IMR-90 (cell line): ENCODE results near the gene GGCT. TPM values are rescaled to one million over a fixed set of nuclear protein-coding genes. Genes with fewer than 3 reads are reported as not detected.

ENCODE experiments used
- ATAC-seq: fragments of 200-7000 bp; cut with Tn5 transposase; 2 replicates; pipeline ENCODE4 v1.9.1; 2020; ENCODE audit warnings: low read depth, mild to moderate bottlenecking, moderate library complexity
- BruUV-seq: library from RNA; stranded (reverse); fragments of 400-500 nt; replicated peaks from 2 replicates; lab custom pipeline; 2021; lab: Mats Ljungman, UMichigan
- CTCF ChIA-PET: fragments of 300-600 bp; formaldehyde crosslinking; extraction: SDS; loops from one replicate; lab custom pipeline; 2021; ENCODE audit warnings: antibody characterized with exemption; lab: Yijun Ruan, JAX
- POLR2A ChIA-PET: fragments of 300-600 bp; sonication (Branson Sonifier 250); formaldehyde crosslinking; loops from one replicate; lab custom pipeline; 2022; ENCODE audit warnings: antibody characterized with exemption; ENCODE audit not compliant: unreplicated experiment; lab: Charles Lee
- DNase-seq: peaks from one replicate; pipeline ENCODE4 v3.0.0; 2013
- H2AFZ ChIP-seq: replicated peaks from 2 replicates; pipeline ENCODE3; 2013; ENCODE audit warnings: low read length, mild to moderate bottlenecking; ENCODE audit not compliant: poor library complexity
- H2AK5ac ChIP-seq: 2 replicates; pipeline ENCODE4 v1.6.1; 2013; ENCODE audit warnings: low read depth, low read length, inconsistent platforms
- H2AK9ac ChIP-seq: replicated peaks from 2 replicates; pipeline ENCODE3; 2013; ENCODE audit warnings: mild to moderate bottlenecking, low read depth, low read length, moderate library complexity; ENCODE audit not compliant: poor library complexity
- H2BK120ac ChIP-seq: 2 replicates; pipeline ENCODE4 v1.6.1; 2013; ENCODE audit warnings: low read depth, low read length, inconsistent platforms
- H2BK15ac ChIP-seq: 3 replicates; pipeline ENCODE4 v1.6.1; 2013; ENCODE audit warnings: low read depth, low read length, inconsistent platforms
- H2BK20ac ChIP-seq: 2 replicates; pipeline ENCODE4 v1.6.1; 2013; ENCODE audit warnings: low read depth, mild to moderate bottlenecking, inconsistent platforms, low read length, moderate library complexity
- H2BK5ac ChIP-seq: 2 replicates; pipeline ENCODE4 v1.6.1; 2013; ENCODE audit warnings: mild to moderate bottlenecking, low read depth, low read length, inconsistent platforms; ENCODE audit not compliant: poor library complexity, severe bottlenecking
- H3K14ac ChIP-seq: replicated peaks from 2 replicates; pipeline ENCODE4 v1.6.1; 2013; ENCODE audit warnings: low read depth, low read length, inconsistent platforms
- H3K18ac ChIP-seq: 2 replicates; pipeline ENCODE4 v1.6.1; 2013; ENCODE audit warnings: low read depth, low read length, control low read depth
- H3K23ac ChIP-seq: 2 replicates; pipeline ENCODE4 v1.6.1; 2013; ENCODE audit warnings: low read depth, low read length, inconsistent platforms
- H3K27ac ChIP-seq: 2 replicates; pipeline ENCODE4 v1.5.1; 2013; ENCODE audit warnings: mild to moderate bottlenecking, control low read depth, low read length; ENCODE audit not compliant: insufficient read depth
- H3K27me3 ChIP-seq: 2 replicates; pipeline ENCODE4 v1.6.1; 2013; ENCODE audit warnings: low read length; ENCODE audit not compliant: control insufficient read depth, insufficient read depth
- H3K36me3 ChIP-seq: 2 replicates; pipeline ENCODE4 v1.6.1; 2013; ENCODE audit warnings: low read length, mixed read lengths; ENCODE audit not compliant: control insufficient read depth, insufficient read depth
- H3K4ac ChIP-seq: 2 replicates; pipeline ENCODE4 v1.6.1; 2013; ENCODE audit warnings: low read depth, low read length, inconsistent platforms
- H3K4me1 ChIP-seq: 2 replicates; pipeline ENCODE4 v1.6.1; 2013; ENCODE audit warnings: low read length, mixed read lengths; ENCODE audit not compliant: control insufficient read depth, insufficient read depth
- H3K4me2 ChIP-seq: 2 replicates; pipeline ENCODE4 v1.6.1; 2013; ENCODE audit warnings: low read depth, mild to moderate bottlenecking, control low read depth, low read length, moderate library complexity
- H3K4me3 ChIP-seq: 2 replicates; pipeline ENCODE4 v1.5.1; 2013; ENCODE audit warnings: low read depth, mild to moderate bottlenecking, control low read depth, low read length, moderate library complexity; ENCODE audit not compliant: insufficient read depth
- H3K56ac ChIP-seq: 2 replicates; pipeline ENCODE4 v1.6.1; 2013; ENCODE audit warnings: low read length, inconsistent platforms; ENCODE audit not compliant: insufficient read depth; ENCODE audit errors: extremely low read depth
- H3K79me1 ChIP-seq, 2 experiments: 2 replicates each; pipeline ENCODE4 v1.6.1; 2013; ENCODE audit warnings: low read length in 2 of 2, inconsistent platforms in 1 of 2, low read depth in 1 of 2
- H3K9ac ChIP-seq: 2 replicates; pipeline ENCODE4 v1.6.1; 2013; ENCODE audit warnings: low read depth, low read length, control low read depth
- H3K9me1 ChIP-seq: 2 replicates; pipeline ENCODE4 v1.6.1; 2013; ENCODE audit warnings: low read length, inconsistent platforms; ENCODE audit not compliant: insufficient read depth
- H3K9me3 ChIP-seq: 2 replicates; pipeline ENCODE4 v1.6.1; 2013; ENCODE audit warnings: low read length; ENCODE audit not compliant: control insufficient read depth, insufficient read depth
- H4K20me1 ChIP-seq: 2 replicates; pipeline ENCODE4 v1.6.1; 2013; ENCODE audit warnings: low read length, inconsistent platforms; ENCODE audit not compliant: insufficient read depth
- H4K5ac ChIP-seq: 2 replicates; pipeline ENCODE4 v1.6.1; 2013; ENCODE audit warnings: mild to moderate bottlenecking, low read depth, low read length, control low read depth
- H4K8ac ChIP-seq, 2 experiments: 2 replicates each; pipeline ENCODE4 v1.6.1; 2013; ENCODE audit warnings: low read depth in 2 of 2, low read length in 2 of 2, control low read depth in 1 of 2, inconsistent platforms in 1 of 2
- H4K91ac ChIP-seq: 2 replicates; pipeline ENCODE4 v1.6.1; 2013; ENCODE audit warnings: low read depth, low read length, inconsistent platforms; ENCODE audit not compliant: insufficient read depth
- CHD1 ChIP-seq: IDR thresholded peaks from 2 replicates; pipeline ENCODE4 v1.6.1; 2012; ENCODE audit warnings: low read depth, low read length, improper control_type of control experiment
- ELK1 ChIP-seq: fragments of 150-350 bp; IDR thresholded peaks from 2 replicates; pipeline ENCODE4 v1.6.1; 2016; ENCODE audit warnings: low read depth, mild to moderate bottlenecking, low read length, moderate library complexity, borderline replicate concordance
- FOS ChIP-seq: fragments of 150-350 bp; IDR thresholded peaks from 2 replicates; pipeline ENCODE4 v1.6.1; 2016; ENCODE audit warnings: low read depth, low read length
- MAFK ChIP-seq: IDR thresholded peaks from 2 replicates; pipeline ENCODE4 v1.6.1; 2012; ENCODE audit warnings: low read depth, low read length, improper control_type of control experiment
- MAZ ChIP-seq: IDR thresholded peaks from 2 replicates; pipeline ENCODE4 v1.6.1; 2012; ENCODE audit warnings: low read depth, mild to moderate bottlenecking, low read length, improper control_type of control experiment, moderate library complexity, borderline replicate concordance
- MXI1 ChIP-seq: IDR thresholded peaks from 2 replicates; pipeline ENCODE4 v1.6.1; 2012; ENCODE audit warnings: low read depth, mild to moderate bottlenecking, low read length, moderate library complexity, borderline replicate concordance
- POLR2A ChIP-seq: IDR thresholded peaks from 2 replicates; pipeline ENCODE4 v1.6.1; 2012; ENCODE audit warnings: mild to moderate bottlenecking, low read depth, low read length
- RAD21 ChIP-seq: IDR thresholded peaks from 2 replicates; pipeline ENCODE4 v1.6.1; 2012; ENCODE audit warnings: low read length, improper control_type of control experiment
- RFX5 ChIP-seq: IDR thresholded peaks from 2 replicates; pipeline ENCODE4 v1.8.0; 2012; ENCODE audit warnings: low read depth, mild to moderate bottlenecking, low read length, moderate library complexity
- USF2 ChIP-seq: fragments of 150-350 bp; IDR thresholded peaks from 2 replicates; pipeline ENCODE4 v1.6.1; 2017; ENCODE audit warnings: mild to moderate bottlenecking, antibody characterized with exemption, low read length, low read depth
- WGBS, 2 experiments: methylation state at CpG; one replicate each; pipeline versions ENCODE4 v1.1.5 to v1.1.7; 2013; ENCODE audit warnings: missing lambda C conversion rate in 2 of 2; ENCODE audit not compliant: insufficient read length in 1 of 2; ENCODE audit errors: extremely low coverage in 2 of 2; 5-methylcytosine and 5-hydroxymethylcytosine counted together
- dilution Hi-C: fragments of 300-500 bp; cut with HindIII; formaldehyde crosslinking; loops from one replicate; pipeline ENCODE4 v1.14.3; 2018; ENCODE audit warnings: low sequenced_read_pairs; ENCODE audit not compliant: unreplicated experiment
- in situ Hi-C: fragments of 300-500 bp; cut with MboI; formaldehyde crosslinking; loops from 3 replicates; pipeline ENCODE4 v1.14.3; 2019; ENCODE audit warnings: low sequenced_read_pairs, inconsistent platforms, mixed read lengths
- intact Hi-C: fragments of 100-400 bp; cut with micrococcal nuclease; formaldehyde crosslinking; loops from 2 replicates; pipeline ENCODE4 v1.10.0; 2022
- polyA plus RNA-seq, 3 experiments: library from polyadenylated mRNA; depleted of rRNA; stranded (reverse); fragments of >200 nt; gene quantifications; 2 replicates each; pipeline ENCODE4 v1.2.3, GENCODE V29; 2012; ENCODE audit warnings: low replicate concordance in 1 of 3
- total RNA-seq: library from RNA; depleted of rRNA; stranded (reverse); fragments of >200 nt; gene quantifications from 2 replicates; pipeline ENCODE4 v1.2.3, GENCODE V29; 2012
- TF ChIP-seq, protein P1 (sequence below): conservative IDR thresholded peaks from 2 replicates; pipeline ENCODE4 v1.5.1; 2012; ENCODE audit warnings: mild to moderate bottlenecking, low read depth, low read length, improper control_type of control experiment

Gene GGCT
- total and polyA plus RNA-seq, 2 of the 4 experiments (the other 2 are of a cell fraction): 12.0 to 18.6 TPM

GRCh38 chr7:30468791-30469190 is 35.8 kb downstream of the GGCT start (continued):
- TF ChIP-seq MXI1 (no peak), MAZ (no peak), POLR2A (no peak), ELK1 (no peak)

DNA sequence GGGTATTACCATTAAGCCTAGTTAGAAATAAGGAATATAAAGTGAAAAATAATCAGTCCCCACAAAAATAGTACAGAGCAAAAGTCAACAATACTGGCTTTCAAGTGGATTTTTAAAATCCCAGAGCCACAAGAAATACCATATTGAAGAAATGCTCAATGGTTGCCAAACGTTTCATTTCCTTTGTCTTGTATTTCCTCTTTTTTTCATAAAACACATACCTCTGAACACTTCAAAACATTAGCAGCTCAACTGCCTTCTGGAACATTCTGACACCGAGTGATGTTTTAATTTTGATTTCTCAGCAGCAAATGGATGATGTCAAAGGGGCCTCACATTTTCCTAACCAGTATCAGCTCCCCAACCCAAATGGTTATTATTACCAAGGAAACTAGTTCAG is 36.6 kb downstream of the GGCT start:
- DNase-seq: no peak

More for the DNA sequence above, 36.6 kb downstream of the GGCT start:
- Histone ChIP-seq H3K9me3 (no peaks in the 10 kb centered on the region), H4K20me1 (peaks cover 9% of the 10 kb centered on the region), H2AFZ (no peak overlapping the region), H3K27ac (no peak overlapping the region), H3K18ac (no peak overlapping the region), H3K27me3 (no peaks in the 10 kb centered on the region), H3K14ac (no peak overlapping the region), H3K56ac (no peak overlapping the region), H3K23ac (no peak overlapping the region), H4K91ac (no peak overlapping the region), H4K5ac (no peak overlapping the region), H3K4me1 (peaks cover 44% of the 10 kb centered on the region), H2AK5ac (no peak overlapping the region), H3K4ac (no peak overlapping the region), H4K8ac (no peak overlapping the region), H3K9ac (no peak overlapping the region), H2BK5ac (no peak overlapping the region), H2BK20ac (no peak overlapping the region), H2BK120ac (no peak overlapping the region), H3K4me3 (no peak overlapping the region), H2AK9ac (no peak overlapping the region), H3K9me1 (peaks cover 21% of the 10 kb centered on the region), H3K4me2 (no peak overlapping the region), H2BK15ac (no peak overlapping the region), H3K36me3 (no peaks in the 10 kb centered on the region), H3K79me1 (peaks cover 12 to 45% of the 10 kb centered on the region in 2 experiments)
- dilution Hi-C loops (no loop called here), in situ Hi-C loops (no loop called here), intact Hi-C loops (no loop called here)
- TF ChIP-seq MAFK (no peak), CHD1 (no peak), USF2 (no peak), MXI1 (no peak), FOS (no peak), RAD21 (no peak), RFX5 (no peak)
- TF ChIP-seq, protein P1, sequence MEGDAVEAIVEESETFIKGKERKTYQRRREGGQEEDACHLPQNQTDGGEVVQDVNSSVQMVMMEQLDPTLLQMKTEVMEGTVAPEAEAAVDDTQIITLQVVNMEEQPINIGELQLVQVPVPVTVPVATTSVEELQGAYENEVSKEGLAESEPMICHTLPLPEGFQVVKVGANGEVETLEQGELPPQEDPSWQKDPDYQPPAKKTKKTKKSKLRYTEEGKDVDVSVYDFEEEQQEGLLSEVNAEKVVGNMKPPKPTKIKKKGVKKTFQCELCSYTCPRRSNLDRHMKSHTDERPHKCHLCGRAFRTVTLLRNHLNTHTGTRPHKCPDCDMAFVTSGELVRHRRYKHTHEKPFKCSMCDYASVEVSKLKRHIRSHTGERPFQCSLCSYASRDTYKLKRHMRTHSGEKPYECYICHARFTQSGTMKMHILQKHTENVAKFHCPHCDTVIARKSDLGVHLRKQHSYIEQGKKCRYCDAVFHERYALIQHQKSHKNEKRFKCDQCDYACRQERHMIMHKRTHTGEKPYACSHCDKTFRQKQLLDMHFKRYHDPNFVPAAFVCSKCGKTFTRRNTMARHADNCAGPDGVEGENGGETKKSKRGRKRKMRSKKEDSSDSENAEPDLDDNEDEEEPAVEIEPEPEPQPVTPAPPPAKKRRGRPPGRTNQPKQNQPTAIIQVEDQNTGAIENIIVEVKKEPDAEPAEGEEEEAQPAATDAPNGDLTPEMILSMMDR: no peak
- no peak for ATAC-seq
- WGBS, 2 experiments: no CpG with 5 or more reads among the region's 2 CpGs
- POLR2A ChIA-PET: no interaction called here
- CTCF ChIA-PET: no interaction called here
- BruUV-seq: no TSS peak
